Stomach smooth muscle (tissue), 2 donors: ENCODE results near the gene PI16.

ENCODE experiments used
- H3K27ac ChIP-seq: one replicate; pipeline ENCODE4 v1.7.0; 2013; ENCODE audit warnings: mild to moderate bottlenecking, low read length, inconsistent platforms
- H3K27me3 ChIP-seq, 2 donors: one replicate each; pipeline ENCODE4 v1.7.0; 2013; ENCODE audit warnings: low read length in 2 of 2; ENCODE audit not compliant: insufficient read depth in 2 of 2, control insufficient read depth in 1 of 2
- H3K36me3 ChIP-seq, 2 donors: one replicate each; pipeline ENCODE4 v1.7.0; 2013; ENCODE audit warnings: low read length in 2 of 2; ENCODE audit not compliant: control insufficient read depth in 2 of 2, insufficient read depth in 2 of 2
- H3K4me1 ChIP-seq: one replicate; pipeline ENCODE4 v1.7.0; 2013; ENCODE audit warnings: low read length; ENCODE audit not compliant: control insufficient read depth, insufficient read depth
- H3K4me3 ChIP-seq, 2 donors: one replicate each; pipeline ENCODE4 v1.7.0; 2013; ENCODE audit warnings: low read length in 2 of 2
- H3K9ac ChIP-seq, 2 donors: one replicate each; pipeline ENCODE4 v1.7.0; 2013; ENCODE audit warnings: low read length in 2 of 2, mild to moderate bottlenecking in 1 of 2
- H3K9me3 ChIP-seq, 2 donors: one replicate each; pipeline ENCODE4 v1.7.0; 2013; ENCODE audit warnings: low read length in 2 of 2; ENCODE audit not compliant: control insufficient read depth in 2 of 2
- donor health status: healthy.
- donor health status: Pancreatic carcinoma.

Gene PI16

DNA sequence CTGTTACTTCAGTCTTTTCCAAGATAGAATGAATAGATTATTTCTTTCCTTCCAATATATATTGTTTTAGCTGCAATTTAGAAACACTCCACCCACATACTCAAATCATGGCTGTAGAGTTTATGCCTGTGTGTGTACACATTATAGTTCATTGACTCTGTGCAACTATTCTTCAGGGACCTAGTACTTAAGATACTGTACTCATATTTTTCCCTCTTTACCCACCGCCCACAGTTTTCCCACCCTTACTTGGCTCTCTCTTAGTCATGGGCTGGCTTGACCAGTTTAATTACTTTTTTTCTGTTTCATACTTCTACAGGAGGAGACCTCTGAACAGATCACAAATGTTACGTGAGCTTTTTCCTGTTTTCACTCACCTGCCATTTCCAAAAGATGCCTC, 38.4 kb upstream of the PI16 start:
- H3K27me3 ChIP-seq, result no peaks in the 10 kb centered on the region
- peaks cover 49 to 56% of the 10 kb centered on the region in 2 donors for H3K36me3 ChIP-seq
- H3K4me1 ChIP-seq, result peaks cover 23% of the 10 kb centered on the region
- no peaks in the 10 kb centered on the region for H3K9me3 ChIP-seq
- H3K9ac ChIP-seq, result no peak overlapping the region
- H3K4me3 ChIP-seq, result no peak overlapping the region
- peak overlapping the region; percentile 0 for H3K27ac ChIP-seq

DNA sequence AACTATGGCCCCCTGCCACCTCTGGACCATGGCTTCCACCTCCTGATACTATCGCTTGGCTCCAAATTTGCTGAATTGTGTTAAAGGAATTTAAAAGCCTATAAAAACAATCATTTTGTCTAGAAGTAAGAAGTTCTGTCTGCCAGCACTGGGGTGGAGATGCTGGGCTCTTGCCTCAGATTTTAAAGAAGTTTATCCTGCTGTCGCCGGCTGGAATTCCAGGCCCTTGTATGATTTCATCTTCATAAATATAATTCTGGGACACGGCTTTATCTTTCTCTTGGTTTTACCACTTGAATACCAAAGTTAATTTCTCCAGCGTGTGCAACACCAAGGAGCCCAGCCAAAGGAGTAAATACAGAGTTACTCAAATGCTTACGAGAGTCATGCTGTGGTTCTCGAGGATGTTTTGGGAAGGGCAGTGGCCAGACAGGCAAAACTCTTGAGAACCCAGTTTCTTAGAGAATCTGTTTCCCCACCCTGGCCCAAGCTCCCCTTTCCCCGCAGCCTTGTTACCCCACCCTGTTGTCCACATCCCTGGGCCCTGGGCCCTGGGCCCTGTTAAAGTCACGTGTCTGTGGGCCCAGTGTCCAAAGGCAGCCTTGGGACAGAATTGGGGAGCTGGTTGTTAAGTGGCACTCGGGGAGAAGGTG, 36.9 kb upstream of the PI16 start:
- Histone ChIP-seq H3K9ac (no peak overlapping the region), H3K4me1 (peaks cover 23% of the 10 kb centered on the region), H3K36me3 (peaks cover 44 to 49% of the 10 kb centered on the region in 2 donors), H3K27ac (peak overlapping the region; percentile 60), H3K9me3 (no peaks in the 10 kb centered on the region), H3K27me3 (no peaks in the 10 kb centered on the region), H3K4me3 (no peak overlapping the region)

DNA sequence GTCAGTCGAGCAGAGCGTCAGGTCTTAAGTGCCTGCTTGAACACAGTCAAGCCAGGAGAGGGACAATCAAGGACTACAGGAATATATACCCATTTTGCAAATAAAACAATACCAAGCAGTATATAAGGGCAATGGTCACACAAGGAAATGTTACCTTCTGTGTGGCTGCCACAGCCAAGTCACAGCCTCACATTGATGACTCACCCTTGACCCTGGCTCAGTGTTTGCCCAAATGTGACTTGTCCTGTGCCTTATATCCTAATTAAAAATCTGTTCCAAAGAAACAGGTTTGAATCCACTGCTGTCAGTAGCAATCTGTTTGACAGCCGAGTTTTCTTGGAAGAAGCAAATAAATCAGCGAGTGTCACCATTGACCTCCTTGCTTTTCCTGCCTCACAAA, 34.5 kb upstream of the PI16 start:
- Histone ChIP-seq H3K9ac (no peak overlapping the region), H3K27ac (peak overlapping the region; percentile 6), H3K27me3 (no peaks in the 10 kb centered on the region), H3K4me3 (no peak overlapping the region), H3K9me3 (no peaks in the 10 kb centered on the region), H3K4me1 (peaks cover 23% of the 10 kb centered on the region), H3K36me3 (peaks cover 46 to 54% of the 10 kb centered on the region in 2 donors)

DNA sequence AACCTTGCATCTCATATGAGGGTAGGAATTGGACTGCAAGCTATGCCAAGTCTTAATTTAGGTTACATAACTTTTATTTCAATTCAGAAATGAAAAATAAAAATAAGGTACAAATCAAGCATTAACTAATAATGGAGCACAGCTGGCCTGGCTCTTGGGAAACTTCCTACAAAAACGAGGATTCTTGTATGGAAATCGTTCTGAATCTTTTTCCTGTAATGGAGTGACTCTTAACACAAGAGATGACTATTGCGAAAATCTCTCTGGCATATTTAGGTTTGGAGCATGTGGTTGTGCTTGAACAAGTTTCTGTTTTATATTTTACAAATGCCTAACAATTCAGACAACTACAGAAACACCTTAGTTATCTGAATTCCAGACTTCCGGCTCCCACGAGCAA, 34.0 kb upstream of the PI16 start:
- Histone ChIP-seq H3K36me3 (peaks cover 44 to 51% of the 10 kb centered on the region in 2 donors), H3K9ac (no peak overlapping the region), H3K4me3 (no peak overlapping the region), H3K4me1 (peaks cover 23% of the 10 kb centered on the region), H3K9me3 (no peaks in the 10 kb centered on the region), H3K27me3 (no peaks in the 10 kb centered on the region), H3K27ac (no peak overlapping the region)

DNA sequence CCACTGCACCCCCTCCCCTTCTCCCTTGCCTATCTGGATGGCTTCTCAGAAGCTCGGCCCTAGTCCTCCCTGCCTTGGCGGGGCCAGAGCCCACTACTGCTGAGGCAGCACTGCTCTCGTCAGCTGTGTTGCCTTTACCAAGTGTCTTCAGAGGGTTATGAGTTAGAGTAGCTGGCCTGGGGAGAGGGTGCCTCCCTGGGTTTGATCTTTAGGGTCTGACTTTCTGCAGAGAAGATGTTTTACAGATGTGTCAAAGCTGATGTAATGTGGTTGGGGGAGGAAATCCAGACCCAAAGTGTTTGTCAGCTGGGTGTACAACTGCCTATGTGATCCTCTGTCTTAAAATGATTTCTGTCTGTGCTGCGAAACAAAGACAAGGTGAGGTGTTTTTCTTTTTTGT, 30.4 kb upstream of the PI16 start:
- no peak overlapping the region for H3K27ac ChIP-seq
- H3K36me3 ChIP-seq, result peaks cover 28 to 34% of the 10 kb centered on the region in 2 donors
- no peak overlapping the region for H3K4me3 ChIP-seq
- H3K4me1 ChIP-seq, result peaks cover 21% of the 10 kb centered on the region
- H3K27me3 ChIP-seq, result no peaks in the 10 kb centered on the region
- no peaks in the 10 kb centered on the region for H3K9me3 ChIP-seq
- no peak overlapping the region for H3K9ac ChIP-seq

DNA sequence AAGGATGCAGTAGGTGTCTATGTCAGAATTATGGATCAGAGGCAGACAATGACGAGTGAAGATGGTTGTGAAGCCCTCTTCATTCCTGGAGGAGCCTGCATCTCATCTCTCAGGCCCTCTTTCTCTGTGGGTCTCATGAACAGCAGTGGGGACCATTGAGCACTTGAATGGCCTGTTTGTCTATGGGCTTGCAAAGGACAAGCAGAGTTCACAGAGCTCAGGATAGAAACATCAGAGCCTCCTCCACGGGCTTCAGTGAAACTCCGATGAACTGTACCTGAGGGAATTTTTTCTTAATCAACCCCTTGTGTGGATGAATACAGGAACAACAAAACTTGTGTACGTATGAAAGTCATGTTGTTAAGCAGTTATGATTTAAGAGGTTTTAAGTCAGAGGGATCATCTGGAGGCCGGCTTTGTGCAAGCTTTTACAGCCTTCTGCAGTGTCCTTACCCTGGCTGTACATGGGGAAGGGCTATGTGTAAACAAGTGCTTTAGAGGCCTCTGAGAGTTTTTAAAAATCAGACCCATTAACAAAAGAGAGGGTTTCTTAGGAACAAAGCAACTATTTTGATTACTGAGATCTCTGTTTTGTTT, 29.7 kb upstream of the PI16 start:
- peaks cover 24 to 29% of the 10 kb centered on the region in 2 donors for H3K36me3 ChIP-seq
- no peak overlapping the region for H3K27ac ChIP-seq
- H3K27me3 ChIP-seq, result no peaks in the 10 kb centered on the region

DNA sequence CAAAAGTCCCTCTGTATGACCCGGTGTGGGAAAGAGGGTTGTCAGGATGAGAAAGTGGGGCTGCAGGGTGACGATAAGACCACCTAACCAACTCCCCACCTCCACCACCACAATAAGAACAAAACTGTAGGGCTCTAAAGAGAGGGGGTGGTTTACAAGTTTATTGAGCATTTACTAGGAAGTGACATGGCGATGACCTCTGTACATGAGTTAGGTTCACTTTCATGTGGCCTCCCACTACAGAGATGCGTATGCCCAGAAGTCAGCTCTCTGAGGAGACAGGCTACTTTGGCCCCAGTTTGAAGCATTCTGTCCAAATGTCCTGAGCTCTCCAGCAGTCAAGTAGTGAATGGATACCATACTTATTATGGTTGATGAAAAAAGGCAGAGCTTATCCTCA, 28.7 kb upstream of the PI16 start:
- Histone ChIP-seq H3K9ac (no peak overlapping the region), H3K36me3 (peaks cover 20 to 25% of the 10 kb centered on the region in 2 donors), H3K9me3 (no peaks in the 10 kb centered on the region), H3K27me3 (no peaks in the 10 kb centered on the region), H3K4me3 (no peak overlapping the region), H3K4me1 (peaks cover 15% of the 10 kb centered on the region), H3K27ac (no peak overlapping the region)

More for the DNA sequence above, 29.7 kb upstream of the PI16 start:
- Histone ChIP-seq H3K4me1 (peaks cover 19% of the 10 kb centered on the region), H3K9ac (no peak overlapping the region), H3K9me3 (no peaks in the 10 kb centered on the region), H3K4me3 (no peak overlapping the region)

DNA sequence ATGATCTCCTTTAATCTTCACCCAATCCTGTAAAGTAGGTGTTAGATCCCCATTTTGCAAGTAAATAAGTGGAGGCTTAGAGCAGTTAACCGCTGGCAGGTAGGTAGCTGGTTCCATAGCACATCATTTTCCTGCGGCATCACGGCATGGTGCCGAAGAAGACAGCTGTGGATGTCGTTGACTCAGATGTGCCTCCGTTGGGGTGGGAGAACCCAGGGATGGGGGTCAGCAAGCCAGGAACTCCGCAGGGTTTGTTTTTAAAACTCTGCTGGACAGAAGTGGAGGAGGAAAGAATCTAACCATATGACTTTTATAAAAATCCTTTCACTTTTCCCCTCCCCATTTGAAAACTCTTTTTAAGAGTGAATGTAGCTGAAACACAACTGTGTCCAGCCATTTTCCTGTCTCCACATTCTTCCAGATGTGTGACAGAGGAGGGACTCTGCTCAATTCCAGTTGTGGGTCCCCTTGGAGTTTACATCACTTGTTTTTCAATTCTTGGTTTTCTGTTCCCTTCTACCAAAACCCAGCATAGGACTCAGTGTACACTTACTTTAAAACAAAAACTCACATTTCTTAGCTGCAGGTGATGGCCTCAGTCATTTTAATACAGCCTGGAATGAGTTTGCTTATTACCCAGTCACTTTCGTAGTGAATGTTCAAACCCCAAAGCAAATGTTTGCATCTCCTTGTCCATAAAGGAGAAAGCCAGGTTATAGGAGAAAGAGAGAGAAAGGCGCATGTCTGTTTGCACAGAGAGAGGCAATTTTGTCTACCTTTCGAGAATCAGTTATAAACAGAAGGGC, 27.6 kb upstream of the PI16 start:
- peaks cover 14 to 22% of the 10 kb centered on the region in 2 donors for H3K36me3 ChIP-seq
- H3K27ac ChIP-seq, result peak overlapping the region; percentile 49
- H3K9me3 ChIP-seq, result no peaks in the 10 kb centered on the region
- peaks cover 15% of the 10 kb centered on the region for H3K4me1 ChIP-seq
- H3K27me3 ChIP-seq, result no peaks in the 10 kb centered on the region
- peak overlapping the region in 1 of 2 donors; percentile 32 for H3K9ac ChIP-seq
- no peak overlapping the region for H3K4me3 ChIP-seq

DNA sequence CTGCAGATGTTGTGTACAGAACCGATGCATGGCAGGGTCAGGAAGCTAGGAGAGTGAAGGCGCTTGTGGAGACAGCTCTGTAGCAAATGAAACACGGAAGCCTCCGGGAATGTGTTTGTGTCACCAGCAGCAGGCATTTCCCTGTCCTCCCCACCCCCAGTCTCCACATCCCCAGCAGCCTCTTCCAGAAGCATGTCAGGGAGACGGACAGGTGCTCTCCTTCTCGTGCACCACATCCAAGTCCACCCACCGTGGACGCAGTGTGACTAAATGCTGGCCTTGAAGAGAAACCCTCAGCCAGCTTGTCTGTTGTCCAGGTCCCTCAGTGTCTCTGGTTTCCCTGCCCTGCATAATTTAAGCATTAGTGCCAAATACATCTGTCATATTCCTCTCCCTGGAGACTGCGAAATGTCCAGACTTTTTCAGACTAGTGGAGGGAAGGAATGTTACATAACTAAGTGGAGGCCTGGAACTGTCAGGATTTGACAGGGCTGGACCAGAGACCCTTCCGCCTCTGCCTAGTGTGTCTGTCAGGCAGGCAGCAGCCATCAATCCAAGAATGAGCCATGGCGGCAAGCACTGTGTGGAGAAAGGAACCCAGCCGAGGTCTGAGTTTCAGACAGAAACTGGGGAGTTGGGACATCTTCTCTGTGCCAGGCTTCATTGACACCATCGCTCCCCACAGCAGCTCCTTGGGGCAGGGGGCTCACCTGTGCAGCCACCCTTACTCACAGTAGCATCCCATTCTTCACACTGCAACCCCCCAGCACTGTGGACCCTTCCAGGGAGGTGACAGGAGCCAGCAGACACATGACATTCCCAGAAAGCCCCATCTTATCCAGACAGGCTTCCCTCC, 26.6 kb upstream of the PI16 start:
- Histone ChIP-seq H3K9ac (no peak overlapping the region), H3K9me3 (no peaks in the 10 kb centered on the region)

DNA sequence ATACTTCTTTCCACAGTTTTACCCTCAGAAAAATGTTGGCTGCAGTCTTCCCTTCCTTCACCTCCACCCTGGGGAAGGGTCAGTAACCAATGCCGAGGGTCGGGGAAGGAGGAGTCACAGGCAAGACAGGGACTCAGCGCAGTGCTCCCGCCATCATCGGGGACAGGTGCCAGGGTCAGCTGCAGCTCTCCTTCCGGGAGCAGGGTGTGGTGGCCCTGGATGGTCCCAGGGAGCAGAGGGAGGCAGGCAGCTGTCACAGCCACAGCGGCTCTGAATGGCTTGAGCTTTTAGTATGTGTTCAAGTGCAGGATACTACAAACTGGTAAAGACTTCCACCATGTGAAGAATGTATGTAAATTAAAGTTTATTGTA, 26.0 kb upstream of the PI16 start:
- Histone ChIP-seq H3K27me3 (no peaks in the 10 kb centered on the region), H3K4me1 (peaks cover 15% of the 10 kb centered on the region), H3K9me3 (no peaks in the 10 kb centered on the region), H3K27ac (peak overlapping the region; percentile 49), H3K4me3 (no peak overlapping the region), H3K9ac (no peak overlapping the region), H3K36me3 (peaks cover 11 to 15% of the 10 kb centered on the region in 2 donors)

More for the DNA sequence above, 26.6 kb upstream of the PI16 start:
- Histone ChIP-seq H3K27me3 (no peaks in the 10 kb centered on the region), H3K4me1 (peaks cover 15% of the 10 kb centered on the region), H3K27ac (peak overlapping the region; percentile 49), H3K4me3 (peak overlapping the region in 1 of 2 donors; percentile 35), H3K36me3 (peaks cover 14 to 20% of the 10 kb centered on the region in 2 donors)
